Measurements from ENCODE around the gene CEMP1. TPM values are rescaled to one million over a fixed set of nuclear protein-coding genes. Genes with fewer than 3 reads are reported as not detected.
A peak's percentile ranks its signal among the peaks of the same experiment; 100 is the strongest.
"Not testable (repeated sequence)": the region's sequence is repeated elsewhere in the genome, so short reads cannot be mapped to it uniquely, and the experiment has no call there.

Gene CEMP1
- total RNA-seq, 2 experiments from 2014 or later, result 0.80 to 1.1 TPM

GRCh38 chr16:2550283-2550878, 19.2 kb upstream of the CEMP1 start:
- H3K9me3 Mint-ChIP-seq; DNase-seq; ATAC-seq (ENCODE audit: low read depth); POLR2A ChIA-PET; H3K4me3 Mint-ChIP-seq; H3K36me3 Mint-ChIP-seq; H3K4me1 Mint-ChIP-seq; H3K27me3 Mint-ChIP-seq; H3K27ac Mint-ChIP-seq: not testable (repeated sequence)

GRCh38 chr16:2543771-2544170, 12.6 kb upstream of the CEMP1 start:
- H3K4me1 Mint-ChIP-seq, result peaks cover 20% of the 10 kb centered on the region
- H3K36me3 Mint-ChIP-seq; H3K27me3 Mint-ChIP-seq; POLR2A ChIA-PET; H3K9me3 Mint-ChIP-seq; H3K27ac Mint-ChIP-seq; DNase-seq; ATAC-seq (ENCODE audit: low read depth); H3K4me3 Mint-ChIP-seq: not testable (repeated sequence)

GRCh38 chr16:2541409-2541808, 10.2 kb upstream of the CEMP1 start:
- ATAC-seq (ENCODE audit: low read depth); H3K4me3 Mint-ChIP-seq: not testable (repeated sequence)
- H3K4me1 Mint-ChIP-seq, result peaks cover 28% of the 10 kb centered on the region

GRCh38 chr16:2540912-2541311, 9.7 kb upstream of the CEMP1 start:
- POLR2A ChIA-PET, result not testable (repeated sequence)

More at GRCh38 chr16:2541409-2541808, 10.2 kb upstream of the CEMP1 start:
- POLR2A ChIA-PET, H3K27me3 Mint-ChIP-seq, DNase-seq, H3K36me3 Mint-ChIP-seq, H3K9me3 Mint-ChIP-seq: not testable (repeated sequence)
- H3K27ac Mint-ChIP-seq, result peak overlapping the region; percentile 42

GRCh38 chr16:2539845-2540458, 8.7 kb upstream of the CEMP1 start:
- H3K27me3 Mint-ChIP-seq; H3K27ac Mint-ChIP-seq; DNase-seq; ATAC-seq (ENCODE audit: low read depth); H3K36me3 Mint-ChIP-seq; POLR2A ChIA-PET; H3K9me3 Mint-ChIP-seq: not testable (repeated sequence)
- H3K4me3 Mint-ChIP-seq, result peak overlapping the region; percentile 84
- peaks cover 29% of the 10 kb centered on the region for H3K4me1 Mint-ChIP-seq

More at GRCh38 chr16:2540912-2541311, 9.7 kb upstream of the CEMP1 start:
- not testable (repeated sequence) for DNase-seq; H3K9me3 Mint-ChIP-seq; ATAC-seq (ENCODE audit: low read depth); H3K27me3 Mint-ChIP-seq; H3K36me3 Mint-ChIP-seq
- Mint-ChIP-seq H3K4me1 (peaks cover 29% of the 10 kb centered on the region), H3K27ac (peak overlapping the region; percentile 42), H3K4me3 (peak overlapping the region; percentile 34)

GRCh38 chr16:2539192-2539844, 8.1 kb upstream of the CEMP1 start:
- ATAC-seq (ENCODE audit: low read depth); DNase-seq; H3K27me3 Mint-ChIP-seq; H3K36me3 Mint-ChIP-seq; H3K9me3 Mint-ChIP-seq: not testable (repeated sequence)
- Mint-ChIP-seq H3K4me1 (peaks cover 29% of the 10 kb centered on the region), H3K27ac (peak overlapping the region; percentile 11), H3K4me3 (peak overlapping the region; percentile 84)
- POLR2A ChIA-PET, result interaction anchor here (0.7 kb wide), 2 partner anchors 19 to 20 kb away, joined by 6 to 7 read pairs; no protein-coding TSS in a partner anchor

- H3K4me3 Mint-ChIP-seq, result peak within 1 kb of the TSS; percentile 86
- H3K36me3 Mint-ChIP-seq, result no peaks in the 10 kb centered on the region
- peak; percentile 90 for ATAC-seq (ENCODE audit: low read depth)
- H3K27ac Mint-ChIP-seq, result peak within 1 kb of the TSS; percentile 86
- peaks cover 30% of the 10 kb centered on the region for H3K4me1 Mint-ChIP-seq
- no peaks in the 10 kb centered on the region for H3K9me3 Mint-ChIP-seq
- no peaks in the 10 kb centered on the region for H3K27me3 Mint-ChIP-seq
- peak; percentile 96 for DNase-seq
- POLR2A ChIA-PET, result interaction anchor here (0.7 to 2.7 kb wide), 7 partner anchors 17 to 383 kb away, joined by 3 to 16 read pairs (median 4); partner anchors contain the start of genes AMDHD2, ATP6V0C and TRAF7
Observed at GRCh38 chr16:2537451-2538379, 6.5 kb upstream of the CEMP1 start, which contains the start of gene PDPK1. TSS of gene PDPK1 (plus strand) at chr16:2538021. CDS start at chr16:2538113, 92 bp downstream.

- H3K4me3 Mint-ChIP-seq, result no peak overlapping the region
- ATAC-seq (ENCODE audit: low read depth) (no peak), DNase-seq (no peak)
- peak overlapping the region; percentile 16 for H3K27ac Mint-ChIP-seq
- peaks cover 29% of the 10 kb centered on the region for H3K4me1 Mint-ChIP-seq
- POLR2A ChIA-PET, result interaction anchor here (2.7 kb wide), 1 partner anchor 15 kb away, joined by 16 read pairs; the partner anchor contains the start of gene AMDHD2
- H3K9me3 Mint-ChIP-seq, result no peaks in the 10 kb centered on the region
- no peaks in the 10 kb centered on the region for H3K36me3 Mint-ChIP-seq
- no peaks in the 10 kb centered on the region for H3K27me3 Mint-ChIP-seq
Observed at GRCh38 chr16:2535625-2536013, 4.4 kb upstream of the CEMP1 start.

GRCh38 chr16:2534335-2534734, 3.1 kb upstream of the CEMP1 start:
- POLR2A ChIA-PET, result interaction anchor here (0.5 kb wide), 1 partner anchor 96 kb away, joined by 3 read pairs; no protein-coding TSS in a partner anchor
- Mint-ChIP-seq H3K4me3 (peak overlapping the region; percentile 49), H3K4me1 (peaks cover 22% of the 10 kb centered on the region)
- ATAC-seq (ENCODE audit: low read depth); DNase-seq; H3K27me3 Mint-ChIP-seq; H3K36me3 Mint-ChIP-seq; H3K27ac Mint-ChIP-seq; H3K9me3 Mint-ChIP-seq: not testable (repeated sequence)

GRCh38 chr16:2533912-2534311, 2.7 kb upstream of the CEMP1 start:
- no peak for ATAC-seq (ENCODE audit: low read depth)
- DNase-seq, result no peak
- peak overlapping the region; percentile 49 for H3K4me3 Mint-ChIP-seq
- POLR2A ChIA-PET, result interaction anchor here (0.5 to 3.7 kb wide), 2 partner anchors 14 to 96 kb away, joined by 3 to 69 read pairs; partner anchors contain the start of gene AMDHD2
- no peaks in the 10 kb centered on the region for H3K9me3 Mint-ChIP-seq
- no peaks in the 10 kb centered on the region for H3K27me3 Mint-ChIP-seq
- H3K4me1 Mint-ChIP-seq, result peaks cover 19% of the 10 kb centered on the region
- no peaks in the 10 kb centered on the region for H3K36me3 Mint-ChIP-seq
- H3K27ac Mint-ChIP-seq, result peak overlapping the region; percentile 81

GRCh38 chr16:2533142-2533755, 2.0 kb upstream of the CEMP1 start:
- peaks cover 16% of the 10 kb centered on the region for H3K4me1 Mint-ChIP-seq
- H3K27me3 Mint-ChIP-seq, result not testable (repeated sequence)

GRCh38 chr16:2532494-2533141, 1.4 kb upstream of the CEMP1 start:
- Mint-ChIP-seq H3K4me3 (peak overlapping the region; percentile 96), H3K9me3 (no peaks in the 10 kb centered on the region), H3K27ac (peak overlapping the region; percentile 100), H3K4me1 (peaks cover 16% of the 10 kb centered on the region), H3K36me3 (no peaks in the 10 kb centered on the region), H3K27me3 (no peaks in the 10 kb centered on the region)
- peak; percentile 70 for DNase-seq
- POLR2A ChIA-PET, result interaction anchor here (0.6 to 3.7 kb wide), 9 partner anchors 13 to 377 kb away, joined by 3 to 69 read pairs (median 4); partner anchors contain the start of genes AMDHD2, ATP6V0C, CCNF and PGP
- peak; percentile 10 for ATAC-seq (ENCODE audit: low read depth)

More at GRCh38 chr16:2533142-2533755, 2.0 kb upstream of the CEMP1 start:
- Mint-ChIP-seq H3K4me3 (peak overlapping the region; percentile 96), H3K27ac (peak overlapping the region; percentile 100)
- not testable (repeated sequence) for ATAC-seq (ENCODE audit: low read depth); DNase-seq; H3K36me3 Mint-ChIP-seq; H3K9me3 Mint-ChIP-seq
- POLR2A ChIA-PET, result interaction anchor here (0.6 to 3.7 kb wide), 7 partner anchors 14 to 378 kb away, joined by 3 to 69 read pairs (median 4); partner anchors contain the start of genes AMDHD2, ATP6V0C, CCNF and PGP

All from activated naive CD8-positive, alpha-beta T cell treated with anti-CD3 and anti-CD28 coated beads, Interleukin-2, amount 10 ng/mL, durations not matched to agents 7 days and 5 days (primary cell).